Measurements from ENCODE around the gene FUS. TPM values are rescaled to one million over a fixed set of nuclear protein-coding genes. Genes with fewer than 3 reads are reported as not detected.

Gene FUS
- total RNA-seq, 1 experiment from 2014 or later: 14.4 TPM

- no peak for DNase-seq (ENCODE audit: low spot score)
These were observed 22.8 kb downstream of the FUS start, which contains the start of gene PYCARD for GRCh38 chr16:31202414-31203375. TSS of gene PYCARD (minus strand) at chr16:31202760. CDS start at chr16:31202690, 70 bp downstream.

- DNase-seq (ENCODE audit: low spot score): no peak
These were observed 25.1 kb downstream of the FUS start for GRCh38 chr16:31204871-31205666.

- DNase-seq (ENCODE audit: low spot score): no peak
These were observed 26.8 kb downstream of the FUS start for GRCh38 chr16:31206776-31207175.

GRCh38 chr16:31213342-31213741, 33.4 kb downstream of the FUS start:
- no peak for DNase-seq (ENCODE audit: low spot score)

GRCh38 chr16:31213877-31214707, 34.2 kb downstream of the FUS start, which contains the start of gene TRIM72:
TSS of gene TRIM72 (plus strand) at chr16:31214119. CDS start at chr16:31214739, 620 bp downstream.
- DNase-seq (ENCODE audit: low spot score): no peak

DNA sequence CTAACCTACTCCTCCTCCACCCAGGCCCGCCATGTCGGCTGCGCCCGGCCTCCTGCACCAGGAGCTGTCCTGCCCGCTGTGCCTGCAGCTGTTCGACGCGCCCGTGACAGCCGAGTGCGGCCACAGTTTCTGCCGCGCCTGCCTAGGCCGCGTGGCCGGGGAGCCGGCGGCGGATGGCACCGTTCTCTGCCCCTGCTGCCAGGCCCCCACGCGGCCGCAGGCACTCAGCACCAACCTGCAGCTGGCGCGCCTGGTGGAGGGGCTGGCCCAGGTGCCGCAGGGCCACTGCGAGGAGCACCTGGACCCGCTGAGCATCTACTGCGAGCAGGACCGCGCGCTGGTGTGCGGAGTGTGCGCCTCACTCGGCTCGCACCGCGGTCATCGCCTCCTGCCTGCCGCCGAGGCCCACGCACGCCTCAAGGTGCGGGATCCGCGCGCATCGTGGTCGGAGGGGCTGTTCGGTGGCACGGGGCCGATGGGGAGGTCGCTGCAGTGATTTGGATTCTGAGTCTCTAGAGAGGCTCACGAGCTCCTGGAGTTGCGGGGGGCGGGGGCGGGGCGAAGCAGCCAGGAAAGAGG, 34.9 kb downstream of the FUS start:
- no peak for DNase-seq (ENCODE audit: low spot score)

GRCh38 chr16:31215287-31216162, 35.6 kb downstream of the FUS start:
- peak; percentile 68 for DNase-seq (ENCODE audit: low spot score)

DNA sequence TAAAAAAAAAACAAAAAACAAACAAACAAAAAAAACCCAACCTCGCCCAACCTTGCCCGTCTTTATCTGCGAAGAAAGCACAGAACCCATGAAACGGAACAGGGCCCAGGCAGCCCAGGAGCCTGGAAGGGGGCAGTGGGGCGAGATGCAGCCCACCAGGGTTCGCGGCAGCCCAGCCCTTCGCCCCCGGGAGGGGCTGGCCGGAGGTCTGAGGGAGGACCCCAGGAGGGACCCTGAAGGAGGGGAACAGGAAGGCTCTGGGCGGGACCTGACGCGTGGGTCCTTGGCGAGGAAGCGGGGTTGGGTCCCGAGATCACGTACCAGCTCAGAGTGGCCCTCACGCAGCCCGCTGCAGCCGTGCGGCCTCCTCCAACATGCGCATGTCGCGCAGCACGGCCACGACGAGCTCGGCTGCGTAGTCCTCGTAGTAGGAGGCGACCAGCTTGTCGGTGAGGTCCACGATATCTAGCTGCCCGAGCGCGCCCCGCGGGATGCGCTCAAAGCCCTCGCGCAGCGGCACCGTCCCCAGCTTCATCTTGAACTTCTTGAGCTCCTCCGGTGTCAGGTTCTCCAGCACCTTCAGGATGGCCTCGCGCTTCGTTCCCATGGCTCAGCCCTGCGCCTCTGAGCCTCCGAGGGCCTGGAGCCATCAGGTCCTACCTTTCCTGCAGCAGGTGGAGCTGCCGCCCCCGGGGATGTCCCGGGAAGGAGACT, 36.6 kb downstream of the FUS start, which contains the start of gene PYDC1:
PYDC1 (minus strand) TSS at position 714 of the 714 bp plus-strand sequence; CDS start at position 607, 107 bp downstream.
- DNase-seq (ENCODE audit: low spot score): no peak

DNA sequence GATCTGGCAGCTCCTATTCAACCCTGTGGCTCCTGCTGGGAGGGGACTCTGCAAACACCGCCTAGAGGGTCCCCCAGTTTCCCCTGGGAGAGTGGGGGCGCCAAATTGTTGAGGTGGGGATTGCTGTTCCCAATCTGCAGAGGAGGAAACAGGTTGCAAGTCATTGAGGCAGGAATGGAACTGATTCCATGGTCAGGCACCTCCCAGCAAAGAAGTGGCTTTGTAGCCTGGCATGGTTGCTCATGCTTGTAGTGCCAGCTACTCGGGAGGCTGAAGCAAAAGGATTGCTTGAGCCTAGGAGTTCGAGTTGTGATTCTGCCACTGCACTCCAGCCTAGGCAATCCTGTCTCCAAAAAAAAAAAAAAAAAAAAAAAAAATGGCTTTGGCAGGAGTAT, 37.2 kb downstream of the FUS start:
- DNase-seq (ENCODE audit: low spot score): no peak

GRCh38 chr16:31219154-31219741, 39.3 kb downstream of the FUS start:
- no peak for DNase-seq (ENCODE audit: low spot score)

- no peak for DNase-seq (ENCODE audit: low spot score)
These were observed 41.6 kb downstream of the FUS start for GRCh38 chr16:31221357-31222160.

- no peak for DNase-seq (ENCODE audit: low spot score)
These were observed 43.1 kb downstream of the FUS start for GRCh38 chr16:31223044-31223443.

- no peak for DNase-seq (ENCODE audit: low spot score)
These were observed 44.4 kb downstream of the FUS start for GRCh38 chr16:31224092-31224955.

DNA sequence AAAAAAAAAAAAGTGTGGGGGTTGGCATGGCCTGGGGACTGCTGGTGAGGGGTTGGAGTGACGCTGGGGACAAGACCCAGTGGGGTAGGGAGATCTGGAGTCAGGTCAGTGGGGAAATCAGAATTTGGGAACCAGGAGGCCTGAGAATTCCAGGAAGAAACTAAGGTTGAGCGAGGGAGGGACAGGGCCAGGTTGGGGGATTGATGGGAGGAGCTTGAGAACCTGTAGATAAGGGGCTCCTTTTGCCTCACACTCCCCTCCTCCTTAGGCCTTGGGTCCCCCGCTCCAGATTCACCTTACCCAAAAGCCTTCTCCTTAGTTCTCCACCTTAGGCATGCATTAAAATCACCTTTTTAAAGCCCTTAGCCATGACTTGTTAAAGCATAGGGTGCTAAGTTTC, 45.3 kb downstream of the FUS start:
- DNase-seq (ENCODE audit: low spot score): no peak

- no peak for DNase-seq (ENCODE audit: low spot score)
These were observed 48.3 kb downstream of the FUS start for GRCh38 chr16:31228206-31228605.

DNA sequence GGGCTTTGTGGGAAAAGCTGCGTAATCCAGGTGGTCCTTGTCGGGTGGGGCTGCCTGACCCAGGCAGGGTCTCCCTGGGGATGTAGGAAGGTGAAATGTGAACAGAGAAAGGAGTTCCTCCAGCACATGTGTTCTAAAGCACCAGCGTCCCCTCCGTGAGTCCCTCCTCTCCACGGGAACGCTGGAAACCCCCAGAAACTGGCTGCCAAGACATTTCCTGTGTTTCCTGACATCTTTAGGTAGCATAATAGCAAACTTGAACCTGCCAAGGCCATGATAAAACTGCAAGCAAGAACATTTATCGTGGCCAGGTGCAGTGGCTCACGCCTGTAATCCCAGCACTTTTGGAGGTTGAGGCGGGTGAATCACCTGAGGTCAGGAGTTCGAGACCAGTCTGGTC, 49.6 kb downstream of the FUS start:
- DNase-seq (ENCODE audit: low spot score): no peak

GRCh38 chr16:31238041-31238440, 58.1 kb downstream of the FUS start:
- DNase-seq (ENCODE audit: low spot score): no peak

Data from A172 (cell line).